22Rv1 (cell line): Measurements from ENCODE around the gene PRDM7.

Source experiments
- CTCF ChIP-seq: fragments of 450-650 bp; IDR thresholded peaks from 2 replicates; pipeline ENCODE4 v1.5.1; 2017; ENCODE audit warnings: mild to moderate bottlenecking
- ZFX ChIP-seq: fragments of 450-650 bp; IDR thresholded peaks from 2 replicates; pipeline ENCODE4 v1.6.1; 2017; ENCODE audit warnings: antibody characterized with exemption, borderline replicate concordance

- TF ChIP-seq CTCF: no peak
- TF ChIP-seq ZFX: no peak
Observed at GRCh38 chr16:90040152-90041023, 36.7 kb downstream of the PRDM7 start.
